ENCODE data around the gene ADISSP.

Gene ADISSP

DNA sequence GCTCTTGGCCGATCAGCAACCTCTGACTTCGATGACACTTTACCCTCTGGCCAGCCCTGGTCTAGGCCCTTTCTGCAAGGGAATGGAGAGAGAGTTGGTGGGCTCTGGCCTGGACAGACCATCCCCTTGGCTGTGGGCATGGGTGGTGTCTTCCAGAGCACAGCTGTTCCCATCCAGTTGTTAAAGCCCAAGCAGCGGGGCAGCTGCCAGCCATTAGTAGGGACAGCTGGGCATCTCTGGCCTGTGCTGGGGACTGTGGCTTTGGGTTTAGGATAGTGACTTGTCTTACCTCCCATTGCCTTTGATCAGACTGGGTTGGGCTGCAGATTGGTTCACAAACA, 31.3 kb upstream of the ADISSP start:
- ChIA-PET POLR2A (no interaction called here), CTCF (interaction anchor here (0.9 to 4.3 kb wide), 3 partner anchors 11 to 21 kb away, joined by 4 to 40 read pairs (median 11); partner anchors contain the start of gene AP5S1)
- DNase-seq (ENCODE audit: low read depth, low spot score), result no peak
- peak overlapping the region; percentile 8; the same call in 1 of the 2 replicates for H3K4me3 ChIP-seq (ENCODE audit: low read depth, low read length)
- TF ChIP-seq, protein P1, sequence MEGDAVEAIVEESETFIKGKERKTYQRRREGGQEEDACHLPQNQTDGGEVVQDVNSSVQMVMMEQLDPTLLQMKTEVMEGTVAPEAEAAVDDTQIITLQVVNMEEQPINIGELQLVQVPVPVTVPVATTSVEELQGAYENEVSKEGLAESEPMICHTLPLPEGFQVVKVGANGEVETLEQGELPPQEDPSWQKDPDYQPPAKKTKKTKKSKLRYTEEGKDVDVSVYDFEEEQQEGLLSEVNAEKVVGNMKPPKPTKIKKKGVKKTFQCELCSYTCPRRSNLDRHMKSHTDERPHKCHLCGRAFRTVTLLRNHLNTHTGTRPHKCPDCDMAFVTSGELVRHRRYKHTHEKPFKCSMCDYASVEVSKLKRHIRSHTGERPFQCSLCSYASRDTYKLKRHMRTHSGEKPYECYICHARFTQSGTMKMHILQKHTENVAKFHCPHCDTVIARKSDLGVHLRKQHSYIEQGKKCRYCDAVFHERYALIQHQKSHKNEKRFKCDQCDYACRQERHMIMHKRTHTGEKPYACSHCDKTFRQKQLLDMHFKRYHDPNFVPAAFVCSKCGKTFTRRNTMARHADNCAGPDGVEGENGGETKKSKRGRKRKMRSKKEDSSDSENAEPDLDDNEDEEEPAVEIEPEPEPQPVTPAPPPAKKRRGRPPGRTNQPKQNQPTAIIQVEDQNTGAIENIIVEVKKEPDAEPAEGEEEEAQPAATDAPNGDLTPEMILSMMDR (IDR thresholded peaks at IDR 0.05; ENCODE audit: insufficient read depth, low read length, missing control alignments), result no peak

DNA sequence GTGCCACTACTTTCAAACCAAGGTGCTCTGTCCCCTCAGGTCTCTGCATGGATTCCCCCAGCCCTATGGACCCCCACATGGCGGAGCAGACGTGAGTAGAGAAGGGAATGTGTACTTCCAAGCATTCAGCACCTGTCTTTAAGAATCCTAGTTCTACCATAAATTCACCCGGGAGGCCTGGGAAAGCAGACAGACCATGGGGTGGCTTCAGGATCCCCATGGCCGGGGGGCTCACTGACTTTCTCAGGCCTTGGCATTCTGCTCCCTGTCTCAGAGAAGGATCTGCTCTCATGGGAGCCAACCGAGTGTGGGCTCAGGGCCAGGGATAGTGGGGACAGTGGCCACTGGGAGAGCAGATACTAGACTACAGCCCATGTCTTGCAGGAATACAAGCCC, 30.8 kb upstream of the ADISSP start:
- TF ChIP-seq, protein P1 (IDR thresholded peaks at IDR 0.05; ENCODE audit: insufficient read depth, low read length, missing control alignments), result no peak
- DNase-seq (ENCODE audit: low read depth, low spot score), result no peak
- ChIA-PET POLR2A (no interaction called here), CTCF (interaction anchor here (4.3 kb wide), 1 partner anchor 21 kb away, joined by 40 read pairs; the partner anchor contains the start of gene AP5S1)
- peak overlapping the region; percentile 25 for H3K4me3 ChIP-seq (ENCODE audit: low read depth, low read length)

DNA sequence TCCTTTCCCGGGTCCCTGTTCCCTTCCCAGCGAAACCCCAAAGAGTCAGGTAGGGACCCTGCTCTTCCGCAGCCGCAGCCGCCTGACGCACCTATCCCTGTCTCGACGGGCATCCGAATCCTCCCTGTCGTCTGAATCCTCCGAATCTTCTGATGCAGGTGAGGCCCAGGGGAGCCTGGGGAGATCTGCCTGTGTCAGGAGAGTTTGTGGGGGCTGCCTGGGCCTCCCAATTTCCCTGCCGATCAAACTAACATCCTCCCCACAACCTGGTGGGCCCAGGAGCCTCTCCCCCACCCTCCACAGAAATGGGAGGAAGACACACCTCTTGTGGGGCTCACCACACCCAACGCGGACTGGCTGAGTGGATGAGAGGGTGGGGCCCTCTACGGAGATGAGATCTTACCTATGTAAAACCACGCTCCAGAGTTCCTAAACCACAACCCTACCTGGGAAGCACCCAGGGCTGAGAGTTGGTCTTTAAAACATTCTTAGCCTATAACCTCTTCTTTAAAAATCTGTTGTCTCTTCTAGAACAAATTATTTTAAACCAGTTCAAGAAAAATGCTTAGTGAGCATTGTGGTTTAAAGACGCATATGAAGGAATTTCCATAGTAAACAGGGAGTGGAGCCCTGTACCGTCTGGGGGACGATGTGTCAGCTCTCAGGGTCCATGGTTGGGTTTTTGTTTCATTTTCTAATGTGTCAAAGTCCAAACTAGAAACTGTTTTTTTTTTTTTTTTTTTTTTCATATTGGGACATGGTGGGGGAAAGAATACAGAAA, 30.2 kb upstream of the ADISSP start:
- TF ChIP-seq, protein P1 (IDR thresholded peaks at IDR 0.05; ENCODE audit: insufficient read depth, low read length, missing control alignments), result no peak
- ChIA-PET POLR2A (no interaction called here), CTCF (interaction anchor here (3.3 to 4.3 kb wide), 2 partner anchors 15 to 22 kb away, joined by 18 to 40 read pairs; partner anchors contain the start of gene AP5S1)
- no peak for DNase-seq (ENCODE audit: low read depth, low spot score)
- H3K4me3 ChIP-seq (ENCODE audit: low read depth, low read length), result peak overlapping the region; percentile 84

DNA sequence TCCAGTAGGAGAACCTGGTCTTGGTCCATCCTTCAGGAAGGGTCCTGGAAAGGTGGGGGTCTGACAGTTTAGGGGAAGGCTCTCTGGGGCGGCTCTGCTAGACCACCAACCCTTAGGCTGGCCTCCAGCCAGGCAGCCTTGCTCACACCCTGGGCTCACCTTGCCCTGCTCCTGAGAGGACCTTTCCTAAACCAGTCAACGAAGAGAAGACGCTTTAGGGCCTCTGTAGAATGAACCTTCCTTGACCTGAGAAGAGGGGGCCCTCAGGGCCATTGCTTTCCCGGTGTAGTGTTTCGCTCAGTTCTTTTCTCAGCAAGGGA, 29.6 kb upstream of the ADISSP start:
- POLR2A ChIA-PET, result no interaction called here
- CTCF ChIA-PET, result interaction anchor here (3.3 kb wide), 1 partner anchor 16 kb away, joined by 18 read pairs; no protein-coding TSS in a partner anchor
- TF ChIP-seq, protein P1 (IDR thresholded peaks at IDR 0.05; ENCODE audit: insufficient read depth, low read length, missing control alignments), result no peak
- peak overlapping the region; percentile 84 for H3K4me3 ChIP-seq (ENCODE audit: low read depth, low read length)
- DNase-seq (ENCODE audit: low read depth, low spot score), result no peak

DNA sequence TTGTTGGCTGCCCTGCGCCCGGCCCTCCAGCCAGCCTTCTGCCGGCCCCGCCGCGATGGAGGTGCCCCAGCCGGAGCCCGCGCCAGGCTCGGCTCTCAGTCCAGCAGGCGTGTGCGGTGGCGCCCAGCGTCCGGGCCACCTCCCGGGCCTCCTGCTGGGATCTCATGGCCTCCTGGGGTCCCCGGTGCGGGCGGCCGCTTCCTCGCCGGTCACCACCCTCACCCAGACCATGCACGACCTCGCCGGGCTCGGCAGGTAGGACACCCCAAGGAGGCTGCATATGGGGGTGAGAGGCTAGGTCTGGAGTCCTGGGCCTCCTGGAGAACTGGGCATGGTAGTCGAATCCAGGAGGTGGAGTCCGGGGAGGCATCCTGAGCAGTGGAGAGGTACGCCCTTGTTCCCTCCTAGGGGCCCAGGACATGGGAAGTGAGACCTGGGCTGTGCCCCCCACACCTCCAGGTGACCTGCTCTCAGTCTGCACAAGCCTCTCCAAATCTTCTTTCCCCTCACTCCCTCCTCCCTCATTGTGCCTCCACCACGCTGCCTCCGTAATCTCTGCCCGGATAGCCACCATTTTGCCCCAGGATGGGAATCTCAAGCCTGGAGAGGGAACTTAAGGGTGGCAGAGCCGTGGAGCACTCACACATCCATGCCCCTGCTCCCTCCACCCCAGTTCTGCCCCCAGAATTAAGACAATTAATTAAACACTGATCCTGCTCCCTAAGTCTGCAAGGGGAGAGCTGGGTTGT, 29.1 kb upstream of the ADISSP start:
- TF ChIP-seq, protein P1 (IDR thresholded peaks at IDR 0.05; ENCODE audit: insufficient read depth, low read length, missing control alignments), result no peak
- POLR2A ChIA-PET, result interaction anchor here (0.8 to 2.0 kb wide), 4 partner anchors 11 to 55 kb away, joined by 3 to 12 read pairs (median 4); partner anchors contain the start of gene CENPB
- DNase-seq (ENCODE audit: low read depth, low spot score), result no peak
- H3K4me3 ChIP-seq (ENCODE audit: low read depth, low read length), result peak overlapping the region; percentile 84
- CTCF ChIA-PET, result interaction anchor here (0.6 to 3.3 kb wide), 9 partner anchors 9 to 400 kb away, joined by 3 to 18 read pairs (median 7); partner anchors contain the start of genes AP5S1 and CENPB

Data from AG04449 (cell line).